HG03520 (cell line): ENCODE measurements around the gene C2orf72.
"Not testable (repeated sequence)": the region's sequence is repeated elsewhere in the genome, so short reads cannot be mapped to it uniquely, and the experiment has no call there.

Experiments used
- ATAC-seq: cut with Tn5 transposase; IDR thresholded peaks from one replicate; pipeline ENCODE4 v1.9.1; 2021; ENCODE audit warnings: mild to moderate bottlenecking, moderate library complexity; ENCODE audit not compliant: unreplicated experiment

The C2orf72 gene

DNA sequence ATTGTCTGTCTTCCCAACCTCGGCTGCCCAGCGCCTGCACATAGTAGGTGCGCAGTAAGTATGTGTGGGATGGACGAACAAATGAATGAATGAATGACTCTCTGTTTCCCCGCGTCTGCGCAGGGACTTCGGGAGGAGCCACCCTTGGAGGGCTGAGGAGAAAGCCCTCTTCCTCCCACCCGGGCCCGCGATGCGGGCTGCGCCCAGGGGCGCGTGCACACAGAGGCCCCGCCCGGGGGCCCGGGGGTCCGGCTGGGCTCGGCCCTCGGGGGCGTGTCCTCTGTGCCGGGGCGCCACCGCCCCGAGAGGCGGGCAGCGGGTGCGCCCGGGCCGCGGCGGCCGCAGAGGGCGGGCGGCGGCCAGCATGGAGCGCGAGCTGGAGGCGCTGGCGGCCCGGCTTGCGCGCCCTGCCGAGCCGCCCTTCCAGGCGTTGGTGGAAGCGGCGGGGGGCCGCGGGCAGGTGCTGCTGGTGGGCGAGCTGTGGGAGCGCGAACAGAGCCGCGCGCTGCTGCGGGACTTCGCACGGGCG, at the start of gene C2orf72:
TSS of gene C2orf72 (plus strand) at position 322 of the 529 bp plus-strand sequence. CDS start at position 365, 43 bp downstream.
- ATAC-seq, result no peak

DNA sequence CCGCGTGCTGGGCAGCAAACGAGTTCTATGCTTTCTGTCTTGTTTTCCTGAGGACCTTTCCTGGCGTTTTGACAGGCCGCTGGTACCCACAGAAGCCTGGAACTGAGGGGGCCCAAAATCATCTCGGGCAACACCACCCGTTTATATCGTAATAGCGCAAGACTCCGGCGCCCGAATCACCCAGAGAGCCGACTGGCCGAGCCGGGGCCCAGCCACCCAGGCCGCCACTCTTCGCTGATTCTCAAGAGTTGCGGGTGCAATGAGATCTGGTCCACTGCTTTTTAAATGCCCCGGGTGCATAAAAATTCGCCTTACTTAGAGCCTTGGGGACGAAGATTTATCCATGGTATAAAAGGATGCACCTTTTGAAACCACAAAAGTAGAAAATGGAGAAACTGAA, 47.6 kb upstream of the C2orf72 start:
- ATAC-seq, result no peak

DNA sequence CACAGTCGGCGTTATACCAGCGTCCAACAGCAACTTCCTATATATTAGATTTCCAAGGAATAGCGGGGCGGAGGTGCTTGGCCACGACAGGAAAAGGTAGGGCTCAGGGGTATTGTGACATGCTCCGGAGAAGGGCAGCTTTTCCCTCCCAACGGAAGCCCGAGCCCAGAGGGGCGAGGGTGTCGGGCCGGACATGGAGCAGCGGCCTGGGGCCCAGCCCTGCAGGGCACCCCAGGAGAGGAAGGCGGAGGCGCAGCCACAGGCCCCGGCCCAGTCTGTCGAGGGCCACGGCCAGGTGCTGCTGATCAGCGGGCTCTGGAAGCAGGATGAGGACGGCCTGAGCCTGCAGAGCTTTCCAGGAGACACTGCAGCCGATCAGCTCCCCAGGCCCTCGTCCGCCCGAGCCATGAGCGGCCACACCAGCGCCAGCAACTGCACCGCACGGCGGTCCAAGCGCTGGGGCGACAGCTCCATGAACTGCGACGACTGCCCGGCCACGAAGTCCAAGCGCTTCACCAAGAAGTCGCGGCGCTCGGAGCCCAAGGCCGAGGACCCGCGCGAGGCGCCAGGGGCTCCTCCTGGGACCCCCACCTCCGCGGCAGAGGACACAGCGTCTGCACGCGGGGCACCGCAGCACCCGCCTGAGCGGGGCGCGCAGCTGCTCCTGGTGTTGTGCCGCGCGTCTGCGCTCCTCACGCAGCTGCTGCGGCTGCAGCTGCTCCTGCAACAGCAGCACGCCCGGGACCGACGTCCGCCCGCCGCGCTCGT, 47.0 kb upstream of the C2orf72 start:
- ATAC-seq, result no peak

DNA sequence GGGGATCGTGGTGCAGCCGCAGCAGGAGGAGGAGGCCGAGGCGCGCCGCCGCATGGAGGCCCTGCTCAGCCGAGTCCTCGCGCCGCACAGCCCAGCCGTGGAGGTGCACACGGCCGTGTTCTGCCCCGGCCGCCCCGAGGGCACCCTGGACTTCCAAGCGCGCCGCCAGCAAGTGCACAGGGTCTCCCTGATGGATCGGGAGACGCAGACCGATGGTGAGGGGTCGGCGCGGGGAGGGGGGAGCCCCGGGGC, 46.5 kb upstream of the C2orf72 start:
- ATAC-seq, result no peak

DNA sequence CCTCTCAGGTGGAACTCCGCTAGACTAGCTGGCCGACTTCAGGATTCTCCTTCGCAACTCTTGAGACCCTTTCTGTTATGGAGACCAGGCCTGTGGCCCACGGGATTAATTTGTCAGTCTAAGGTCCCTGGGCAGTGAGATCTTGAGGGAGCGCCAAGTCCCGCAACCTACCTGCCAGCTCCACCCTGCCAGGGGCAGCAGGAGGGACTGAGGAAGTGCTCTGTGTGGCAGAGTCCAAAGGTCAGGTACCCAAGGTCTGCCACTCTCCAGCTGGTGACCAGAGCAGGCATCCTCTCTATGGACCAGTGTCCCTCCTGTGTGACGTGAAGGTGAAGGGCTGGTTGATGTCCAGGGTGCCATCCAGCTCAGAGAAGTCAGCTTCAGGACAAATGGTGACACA, 45.7 kb upstream of the C2orf72 start:
- ATAC-seq, result no peak

DNA sequence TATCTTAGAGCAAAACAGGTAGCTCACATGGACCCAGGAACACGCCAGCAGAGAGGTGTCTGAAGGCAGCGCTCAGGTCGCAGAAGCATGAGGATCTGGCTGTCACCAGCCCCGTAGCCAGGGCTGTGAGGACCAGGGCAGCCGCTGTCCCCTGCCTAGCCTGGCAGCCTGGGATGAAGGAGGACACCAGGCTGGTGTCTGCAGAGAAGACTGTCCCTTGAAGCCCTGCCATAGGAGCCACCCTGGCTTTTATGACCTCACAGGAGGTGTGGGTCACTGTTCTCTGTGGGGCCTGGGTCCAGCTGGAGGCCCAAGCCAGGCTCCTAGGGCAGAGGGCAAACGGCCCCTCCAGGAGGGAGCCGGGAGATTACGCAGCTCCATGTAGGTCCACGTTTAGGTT, 41.5 kb upstream of the C2orf72 start, which contains the start of gene SPATA3:
TSS of gene SPATA3 (plus strand) at position 301 of the 400 bp plus-strand sequence. CDS start 113 bp downstream, outside the sequence.
- ATAC-seq, result no peak

DNA sequence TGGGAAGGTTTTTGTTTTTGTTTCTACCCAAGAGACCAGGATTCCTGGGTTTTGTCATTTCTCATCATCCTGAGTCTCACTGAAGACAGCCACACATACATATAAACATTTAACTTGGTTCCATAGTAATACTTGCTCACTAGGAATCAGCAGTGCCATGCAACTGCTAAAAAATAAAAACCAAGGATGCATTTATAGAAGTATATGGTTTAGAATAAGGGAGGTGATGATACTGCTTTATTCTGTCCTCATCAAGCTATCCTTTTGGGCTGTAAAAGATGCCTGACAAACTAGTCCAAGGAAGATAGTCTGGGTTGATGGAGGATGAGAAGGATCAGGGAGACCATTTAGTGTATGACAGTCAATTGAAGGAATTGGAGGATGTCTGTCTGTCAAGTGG, 40.7 kb upstream of the C2orf72 start:
- no peak for ATAC-seq

DNA sequence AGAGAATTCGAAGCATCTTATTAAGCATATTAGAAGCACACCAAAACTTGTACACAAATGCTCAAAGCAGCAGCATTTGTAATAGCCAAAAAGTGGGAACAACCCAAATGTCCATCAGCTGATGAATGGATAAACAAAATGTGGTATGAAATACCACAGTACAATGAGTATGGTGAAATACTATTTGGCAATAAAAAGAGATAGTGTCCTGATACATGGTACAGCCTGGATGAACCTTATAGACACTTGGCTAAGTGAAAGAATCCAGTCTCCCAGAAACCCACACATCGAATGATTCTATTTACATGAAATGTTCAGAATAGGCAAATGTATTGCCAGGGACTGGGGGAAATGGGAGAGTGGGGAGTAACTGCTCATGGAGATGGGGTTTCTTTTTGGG, 38.4 kb upstream of the C2orf72 start:
- no peak for ATAC-seq

DNA sequence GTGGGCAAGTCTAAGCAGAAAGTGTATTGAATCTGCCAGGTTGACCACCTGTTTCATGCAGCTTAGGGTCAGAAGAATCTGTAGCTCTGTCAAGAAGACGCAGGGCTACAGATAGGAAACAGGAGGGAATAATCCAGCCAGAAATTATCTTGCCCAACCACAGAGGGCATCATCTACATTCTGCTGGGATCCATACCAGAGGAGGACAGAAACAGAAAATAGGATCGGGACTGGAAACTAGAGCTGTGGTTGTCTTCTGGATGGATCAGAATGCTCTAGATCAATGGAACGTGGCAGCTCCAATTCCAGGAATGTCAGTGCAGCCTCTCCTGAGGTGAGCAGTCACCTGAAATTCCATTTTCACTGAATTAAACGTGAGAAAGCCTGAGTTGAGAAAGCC, 37.8 kb upstream of the C2orf72 start:
- no peak for ATAC-seq

DNA sequence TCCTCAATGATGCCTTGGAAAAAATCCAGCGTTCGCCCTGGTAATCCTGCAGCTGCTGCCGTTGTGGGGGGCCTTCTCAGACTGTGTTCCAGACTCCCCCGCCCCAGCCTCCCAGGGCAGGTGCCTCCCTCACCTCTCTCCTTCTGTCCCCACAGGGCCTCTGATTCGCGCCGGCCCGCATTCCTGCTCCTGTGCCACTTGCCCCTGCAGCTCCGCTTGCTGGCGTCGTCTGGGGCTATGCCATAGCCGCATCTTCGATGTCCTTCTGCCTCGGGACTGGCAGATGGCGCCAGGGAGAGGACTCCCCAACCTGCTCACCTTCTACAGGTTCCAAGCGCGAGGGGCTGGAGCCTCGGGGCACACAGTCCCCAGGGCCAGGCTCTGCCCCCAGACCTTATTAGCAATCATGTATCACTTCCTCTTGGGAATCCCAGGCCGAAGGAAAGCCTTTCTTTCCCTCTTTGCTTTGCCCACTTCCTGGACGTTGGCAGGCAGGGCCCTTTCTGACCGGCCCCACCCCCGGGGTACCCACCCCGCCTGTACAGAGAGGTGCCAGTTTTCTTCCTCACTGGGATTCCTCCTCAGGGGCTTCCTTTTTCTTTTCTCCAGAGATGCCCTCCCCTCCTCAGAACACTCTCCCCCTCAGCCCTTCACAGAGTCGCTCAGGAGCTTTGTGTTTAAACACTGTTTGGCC, 37.0 kb upstream of the C2orf72 start:
- ATAC-seq, result no peak

DNA sequence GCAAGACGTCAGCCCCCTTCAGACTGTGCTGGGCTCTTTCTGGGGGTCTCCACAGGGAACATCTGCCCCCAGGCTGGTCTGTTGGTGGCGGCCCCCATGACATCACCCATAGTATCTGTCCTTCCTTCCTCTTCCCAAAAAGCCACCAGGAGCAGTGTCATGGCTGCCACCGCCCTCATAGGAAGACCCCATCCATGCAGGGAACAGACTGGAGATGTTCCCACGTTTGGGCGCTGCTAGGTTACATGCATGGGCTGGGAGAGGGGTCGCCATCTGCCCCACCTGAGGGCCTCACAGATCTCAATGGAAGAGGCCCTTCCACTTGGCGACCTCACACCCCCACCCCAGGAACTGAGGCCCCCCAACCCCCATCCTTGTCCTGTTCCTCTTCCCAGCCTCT, 36.3 kb upstream of the C2orf72 start:
- no peak for ATAC-seq

DNA sequence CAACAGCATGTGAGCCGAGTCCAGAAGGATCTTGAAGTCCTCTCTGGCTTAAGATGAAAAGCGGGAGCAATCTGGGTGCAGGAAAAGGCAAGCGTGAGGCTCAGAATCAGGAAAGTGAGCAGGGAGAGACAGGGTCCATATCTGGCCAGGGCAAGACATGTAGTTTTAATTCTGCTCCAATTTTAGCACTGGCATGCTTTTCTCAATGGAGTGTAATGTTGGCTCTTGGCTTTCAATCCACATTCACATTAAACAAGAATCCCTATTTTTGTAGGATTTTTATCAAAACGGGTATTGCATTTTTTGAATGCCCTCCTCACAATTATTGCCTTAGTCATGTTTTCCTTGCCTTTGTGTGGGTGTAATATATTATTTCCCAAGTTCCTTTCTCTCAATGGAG, 35.4 kb upstream of the C2orf72 start:
- ATAC-seq, result no peak

DNA sequence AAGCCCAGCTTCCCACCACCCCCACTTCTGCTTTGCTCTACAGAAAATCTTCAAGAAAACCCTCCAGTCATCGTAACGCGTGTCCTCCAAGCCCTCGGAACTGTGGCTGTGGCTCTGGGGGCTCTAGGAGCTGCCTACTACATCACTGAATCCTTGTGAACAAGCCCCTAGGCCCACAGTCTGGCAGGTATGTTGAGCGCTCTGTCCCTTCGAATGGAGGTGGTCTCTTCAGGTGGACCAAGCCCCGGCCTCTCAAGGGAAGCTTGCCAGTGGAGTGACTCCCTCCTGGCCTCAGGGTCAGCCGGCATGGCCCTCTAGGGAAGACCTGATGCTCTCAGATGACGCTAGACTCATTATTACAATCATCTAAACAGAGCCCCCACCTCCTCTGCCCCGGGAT, 34.7 kb upstream of the C2orf72 start:
- ATAC-seq, result no peak

DNA sequence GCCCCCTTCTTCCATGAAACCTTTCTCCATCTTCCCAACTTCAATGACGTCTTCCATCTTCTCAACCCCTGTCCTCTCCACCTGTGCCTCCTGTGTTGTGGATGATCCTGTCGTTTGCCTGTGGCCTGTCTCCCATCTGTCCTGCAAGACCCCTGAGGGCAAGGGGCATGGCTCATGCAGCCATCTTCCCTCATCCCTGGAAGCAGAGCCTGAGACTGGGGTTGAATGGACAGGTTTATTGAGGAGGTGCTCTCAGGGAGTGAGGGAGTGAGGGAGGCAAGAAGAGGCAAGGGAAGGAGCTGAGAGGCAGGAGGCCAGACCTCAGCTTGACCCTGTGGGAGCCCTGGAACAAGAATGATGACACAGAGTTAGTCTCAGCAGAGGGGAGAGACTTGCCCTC, 34.1 kb upstream of the C2orf72 start:
- no peak for ATAC-seq

DNA sequence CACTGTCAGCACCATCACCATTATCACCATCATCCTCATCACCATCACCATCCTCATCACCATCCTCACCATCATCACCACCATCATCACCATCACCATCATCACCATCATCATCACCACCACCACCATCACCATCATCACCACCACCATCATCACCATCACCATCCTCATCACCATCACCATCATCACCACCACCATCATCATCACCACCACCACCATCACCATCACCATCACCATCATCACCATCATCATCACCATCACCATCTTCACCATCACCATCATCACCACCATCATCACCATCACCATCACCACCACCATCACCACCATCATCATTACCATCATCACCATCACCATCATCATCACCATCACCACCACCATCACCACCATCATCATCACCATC, 32.4 kb upstream of the C2orf72 start:
- not testable (repeated sequence) for ATAC-seq

DNA sequence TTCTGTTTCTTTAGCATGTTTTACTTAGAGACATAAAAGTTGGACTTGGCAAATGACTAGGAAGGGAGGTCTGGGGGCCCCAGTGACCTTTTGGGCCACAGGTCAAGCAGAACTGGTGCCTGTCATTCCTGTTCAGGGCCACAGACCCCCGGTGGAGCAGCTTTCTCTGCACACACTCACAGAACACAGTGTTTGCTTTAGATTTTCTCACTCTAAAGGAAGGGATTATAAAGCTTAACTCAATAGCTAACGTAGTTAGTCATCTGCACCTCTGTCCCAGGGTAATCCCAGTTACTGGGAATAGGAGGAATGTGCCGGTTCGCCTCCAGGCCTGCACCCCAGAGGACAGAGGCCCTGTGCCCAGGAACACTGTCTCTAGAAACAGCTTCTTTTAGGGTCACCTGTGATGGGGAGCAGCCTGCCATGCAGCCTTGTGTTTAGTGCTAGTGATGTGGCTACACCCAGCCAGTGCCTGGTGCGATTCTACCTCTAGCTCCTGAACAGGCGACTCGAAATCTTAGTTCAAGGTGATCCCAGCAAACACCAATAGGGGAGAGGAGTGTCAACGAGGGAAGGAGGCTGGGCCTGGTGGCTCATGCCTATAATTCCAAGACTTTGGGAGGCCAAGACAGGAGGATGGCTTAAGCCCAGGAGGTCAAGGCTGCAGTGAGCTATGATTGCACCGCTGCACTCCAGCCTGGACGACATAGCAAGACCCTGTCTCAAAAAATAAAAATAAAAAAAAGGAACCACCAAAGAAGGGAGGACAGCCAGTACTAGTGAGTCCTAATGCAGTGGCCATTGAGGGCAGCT, 29.8 kb upstream of the C2orf72 start:
- ATAC-seq, result no peak

DNA sequence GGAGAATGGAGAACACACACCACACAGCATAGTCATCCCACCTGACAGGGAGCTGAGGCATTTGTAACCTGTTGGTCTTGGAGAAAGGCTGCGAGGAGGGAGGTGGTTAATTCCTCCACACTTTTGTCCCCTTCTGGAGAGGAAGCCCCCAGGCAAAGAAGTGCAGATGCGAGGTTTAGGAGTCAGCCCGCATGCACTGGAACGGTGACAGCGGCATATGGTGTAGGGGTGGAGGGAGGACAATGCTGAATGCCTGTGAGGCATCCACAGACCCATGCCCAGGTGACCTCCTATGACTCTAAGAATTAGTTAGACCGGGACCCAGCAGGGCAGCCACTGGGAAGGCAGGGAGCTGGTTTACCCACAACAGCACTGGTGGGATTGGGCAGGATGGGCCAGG, 29.2 kb upstream of the C2orf72 start:
- ATAC-seq, result no peak

DNA sequence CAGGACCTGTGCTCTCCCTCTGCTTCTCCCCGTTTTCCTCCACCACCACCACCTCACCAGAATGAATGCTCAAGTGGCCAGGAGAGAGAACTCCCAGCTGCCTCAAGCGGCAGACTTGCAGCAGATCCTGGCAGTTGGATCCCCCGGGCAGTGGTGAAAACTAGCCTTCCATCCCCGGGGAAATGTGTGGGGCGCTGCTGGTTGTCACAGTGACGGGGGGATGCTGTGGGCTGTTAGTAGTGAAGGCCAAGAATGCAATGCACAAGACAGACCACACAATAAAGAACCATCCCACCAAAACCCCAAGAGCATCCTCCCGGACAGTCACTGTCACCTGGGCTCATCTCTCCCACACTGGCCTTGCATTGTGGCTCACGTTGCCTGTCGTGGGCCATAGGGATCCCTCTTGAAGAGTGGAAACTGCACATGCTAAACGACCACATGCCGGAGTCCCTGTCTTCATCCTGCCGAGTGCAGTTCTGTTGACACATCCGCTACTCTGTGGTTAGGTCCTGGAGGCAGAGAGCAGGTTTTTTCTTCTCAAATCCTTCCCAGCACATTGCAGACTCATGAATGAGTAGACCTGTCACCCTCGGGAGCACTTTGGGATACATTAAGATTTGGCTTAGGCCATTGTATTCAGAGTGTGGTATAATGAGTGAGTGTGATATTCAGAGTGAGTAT, 27.9 kb upstream of the C2orf72 start:
- no peak for ATAC-seq

DNA sequence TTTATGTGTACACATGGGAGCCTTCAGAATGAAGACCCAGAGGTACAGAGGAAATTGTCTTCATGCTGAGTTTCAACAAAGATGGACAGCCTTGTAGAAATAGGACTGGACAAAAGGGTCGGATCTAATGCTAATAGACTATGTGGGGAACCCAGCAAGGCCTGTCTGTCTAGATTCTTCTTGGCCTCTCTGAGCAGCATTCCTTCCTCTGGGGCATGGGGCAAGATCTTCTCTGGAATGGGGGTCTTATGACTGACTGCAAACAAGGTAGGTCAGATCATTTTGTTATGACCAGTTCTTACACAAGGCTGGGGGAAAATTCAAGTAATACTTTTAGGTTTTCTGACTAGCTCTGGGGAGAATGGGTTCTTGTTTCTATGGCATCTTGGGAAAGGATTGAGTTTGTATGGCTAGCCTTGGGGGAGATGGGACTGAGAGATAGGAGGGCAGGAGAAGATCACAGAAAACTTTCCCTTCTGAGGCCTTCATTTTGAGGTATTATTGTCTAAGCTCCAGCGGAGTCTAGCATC, 27.1 kb upstream of the C2orf72 start:
- ATAC-seq, result no peak

DNA sequence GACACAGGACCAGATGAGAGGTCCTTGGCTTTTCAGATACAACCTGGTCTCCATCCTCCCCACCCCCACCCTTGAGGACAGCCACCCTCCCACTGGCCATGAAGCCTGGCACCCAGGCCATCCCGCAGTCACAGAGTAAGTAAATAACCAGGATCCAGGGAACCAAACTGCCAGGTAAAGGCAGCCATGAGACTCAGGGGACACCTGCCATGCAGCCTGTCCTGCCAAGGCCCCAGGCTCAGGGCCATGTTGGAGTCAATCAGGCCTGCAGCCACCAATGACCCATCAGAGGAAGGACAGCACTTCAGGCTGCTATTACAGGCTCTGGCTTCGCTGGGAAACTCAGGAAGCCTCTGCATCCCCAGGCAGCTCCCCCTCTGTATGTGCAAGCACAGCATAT, 25.8 kb upstream of the C2orf72 start:
- no peak for ATAC-seq

DNA sequence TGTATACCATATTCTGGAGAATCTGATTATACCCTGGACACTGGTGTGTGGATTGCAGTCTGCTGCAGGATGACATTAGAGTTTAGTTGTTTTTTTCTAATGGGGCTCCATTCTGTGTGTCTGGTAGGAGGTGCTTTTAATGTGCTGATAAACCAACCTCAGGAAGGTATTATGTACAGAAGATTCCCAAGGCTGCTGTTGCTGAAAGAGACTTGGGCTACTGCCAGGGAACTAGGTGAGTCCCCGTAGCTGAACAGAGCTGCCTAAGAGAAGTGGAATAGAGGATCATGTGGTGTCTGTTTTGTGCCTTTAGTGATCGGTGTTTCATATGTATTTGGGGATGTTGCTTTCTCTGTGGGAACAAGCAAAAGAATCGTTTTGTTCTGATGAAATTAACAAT, 24.9 kb upstream of the C2orf72 start:
- no peak for ATAC-seq
